Measurements from ENCODE around the gene RALA. TPM values are rescaled to one million over a fixed set of nuclear protein-coding genes. Genes with fewer than 3 reads are reported as not detected.
"Not testable (repeated sequence)": the region's sequence is repeated elsewhere in the genome, so short reads cannot be mapped to it uniquely, and the experiment has no call there.

The RALA gene
- total RNA-seq, 2 experiments from 2014 or later: 31.9 to 32.4 TPM

- peaks cover 30% of the 10 kb centered on the region for H3K36me3 Mint-ChIP-seq
- DNase-seq (no peak), ATAC-seq (ENCODE audit: low read depth) (no peak)
- H3K4me1 Mint-ChIP-seq: peaks cover 2% of the 10 kb centered on the region
- POLR2A ChIA-PET: no interaction called here
- H3K27me3 Mint-ChIP-seq: no peaks in the 10 kb centered on the region
- no peak overlapping the region for H3K4me3 Mint-ChIP-seq
- no peak overlapping the region for H3K27ac Mint-ChIP-seq
- peaks cover 8% of the 10 kb centered on the region for H3K9me3 Mint-ChIP-seq
These were observed 44.1 kb downstream of the RALA start for GRCh38 chr7:39667341-39667923.

DNA sequence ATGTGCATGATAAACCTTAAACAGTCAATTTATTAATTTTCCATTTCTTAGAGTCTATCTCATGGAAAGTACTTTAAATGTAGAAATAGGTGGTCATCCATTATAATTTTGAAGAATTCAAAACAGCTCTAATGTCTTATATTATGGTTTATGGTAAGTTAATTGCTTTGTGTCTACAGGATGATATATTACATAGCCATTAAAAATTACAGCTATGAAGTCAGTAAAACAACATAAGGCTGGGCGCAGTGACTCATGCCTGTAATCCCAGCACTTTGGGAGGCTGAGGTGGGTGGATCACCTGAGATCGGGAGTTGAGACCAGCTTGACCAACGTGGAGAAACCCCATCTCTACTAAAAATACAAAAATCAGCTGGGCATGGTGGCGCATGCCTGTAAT lies 44.9 kb downstream of the RALA start:
- H3K4me1 Mint-ChIP-seq; H3K4me3 Mint-ChIP-seq; DNase-seq; ATAC-seq (ENCODE audit: low read depth); POLR2A ChIA-PET; H3K9me3 Mint-ChIP-seq; H3K27ac Mint-ChIP-seq; H3K27me3 Mint-ChIP-seq: not testable (repeated sequence)
- H3K36me3 Mint-ChIP-seq: peaks cover 24% of the 10 kb centered on the region

DNA sequence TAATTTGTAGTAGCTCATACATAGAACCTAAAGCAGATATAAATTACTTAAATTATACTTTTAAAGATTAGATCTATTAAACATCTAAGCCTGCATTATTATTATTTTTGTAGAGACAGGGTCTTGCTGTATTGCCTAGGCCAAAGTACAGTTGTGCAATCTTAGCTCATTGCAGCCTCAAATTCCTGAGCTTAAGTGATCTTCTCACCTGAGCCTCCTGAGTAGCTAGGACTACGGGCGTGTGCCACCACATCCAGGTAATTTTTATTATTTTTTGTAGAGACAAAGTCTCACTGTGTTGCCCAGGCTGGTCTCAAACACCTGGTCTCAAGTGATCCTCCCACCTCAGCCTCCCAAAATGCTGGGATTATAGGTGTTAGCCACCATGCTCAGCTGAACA lies 46.7 kb downstream of the RALA start:
- DNase-seq (no peak), ATAC-seq (ENCODE audit: low read depth) (no peak)
- Mint-ChIP-seq H3K36me3 (peaks cover 13% of the 10 kb centered on the region), H3K4me3 (no peak overlapping the region), H3K27ac (no peak overlapping the region), H3K9me3 (peaks cover under 1% of the 10 kb centered on the region), H3K4me1 (peaks cover 2% of the 10 kb centered on the region), H3K27me3 (no peaks in the 10 kb centered on the region)
- POLR2A ChIA-PET: no interaction called here

- peaks cover 18% of the 10 kb centered on the region for H3K36me3 Mint-ChIP-seq
- POLR2A ChIA-PET: no interaction called here
- no peak overlapping the region for H3K27ac Mint-ChIP-seq
- H3K4me3 Mint-ChIP-seq: no peak overlapping the region
- ATAC-seq (ENCODE audit: low read depth) (no peak), DNase-seq (no peak)
- no peaks in the 10 kb centered on the region for H3K27me3 Mint-ChIP-seq
- H3K9me3 Mint-ChIP-seq: peaks cover 3% of the 10 kb centered on the region
- peaks cover 2% of the 10 kb centered on the region for H3K4me1 Mint-ChIP-seq
These were observed 47.6 kb downstream of the RALA start for GRCh38 chr7:39670934-39671333.

GRCh38 chr7:39672176-39672575 lies 48.8 kb downstream of the RALA start:
- POLR2A ChIA-PET: no interaction called here
- Mint-ChIP-seq H3K4me3 (no peak overlapping the region), H3K27ac (no peak overlapping the region), H3K4me1 (no peaks in the 10 kb centered on the region), H3K9me3 (peaks cover 6% of the 10 kb centered on the region), H3K36me3 (peaks cover 23% of the 10 kb centered on the region), H3K27me3 (no peaks in the 10 kb centered on the region)
- no peak for ATAC-seq (ENCODE audit: low read depth)
- DNase-seq: no peak

GRCh38 chr7:39673868-39674267 lies 50.5 kb downstream of the RALA start:
- ATAC-seq (ENCODE audit: low read depth) (no peak), DNase-seq (no peak)
- Mint-ChIP-seq H3K4me1 (no peaks in the 10 kb centered on the region), H3K27me3 (no peaks in the 10 kb centered on the region), H3K9me3 (peaks cover 6% of the 10 kb centered on the region), H3K36me3 (peaks cover 20% of the 10 kb centered on the region), H3K27ac (no peak overlapping the region), H3K4me3 (no peak overlapping the region)
- POLR2A ChIA-PET: no interaction called here

DNA sequence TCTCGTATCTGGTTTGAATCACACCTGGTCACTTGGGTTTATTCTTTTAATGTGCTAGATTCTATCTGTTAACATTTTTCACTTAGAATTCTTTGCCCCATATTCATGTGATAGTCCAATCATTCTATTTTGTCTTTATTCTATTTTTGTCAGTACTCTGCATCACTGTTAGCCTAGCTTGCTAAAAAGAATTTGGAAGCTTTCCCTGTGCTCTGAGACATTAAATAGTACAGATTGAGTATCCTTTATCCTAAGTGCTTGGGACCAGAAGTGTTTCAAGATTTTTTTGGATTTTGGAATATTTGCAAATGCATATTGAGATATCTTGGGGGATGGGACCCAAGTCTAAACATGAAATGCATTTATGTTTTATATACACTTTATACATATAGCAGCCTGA lies 51.0 kb downstream of the RALA start:
- POLR2A ChIA-PET: interaction anchor here (0.6 kb wide), 2 partner anchors 8 to 52 kb away, joined by 3 to 5 read pairs; no protein-coding TSS in a partner anchor
- Mint-ChIP-seq H3K36me3 (peaks cover 18% of the 10 kb centered on the region), H3K27me3 (no peaks in the 10 kb centered on the region), H3K27ac (no peak overlapping the region), H3K4me3 (no peak overlapping the region), H3K4me1 (no peaks in the 10 kb centered on the region), H3K9me3 (peaks cover 6% of the 10 kb centered on the region)
- DNase-seq (no peak), ATAC-seq (ENCODE audit: low read depth) (no peak)

DNA sequence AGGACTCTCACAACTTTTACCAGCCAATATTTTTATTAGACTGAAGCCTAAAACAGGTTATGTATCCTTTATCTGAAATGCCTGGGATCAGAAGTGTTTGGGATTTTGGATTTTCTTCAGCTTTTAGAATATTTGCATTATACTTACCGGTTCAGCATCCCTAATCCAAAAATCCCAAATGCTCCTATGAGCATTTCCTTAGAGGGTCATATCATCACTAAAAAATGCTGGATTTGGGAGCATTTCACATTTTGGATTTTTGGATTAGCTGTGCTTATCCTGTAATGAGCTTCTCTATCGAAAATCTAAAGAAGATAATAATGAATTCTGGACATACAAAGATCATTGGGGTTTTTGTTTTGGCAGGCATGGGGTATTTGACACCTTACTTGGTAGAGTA lies 53.0 kb downstream of the RALA start:
- H3K27me3 Mint-ChIP-seq: no peaks in the 10 kb centered on the region
- no peak for ATAC-seq (ENCODE audit: low read depth)
- H3K9me3 Mint-ChIP-seq: peaks cover 6% of the 10 kb centered on the region
- no peak for DNase-seq
- POLR2A ChIA-PET: no interaction called here
- no peak overlapping the region for H3K27ac Mint-ChIP-seq
- H3K36me3 Mint-ChIP-seq: peaks cover 22% of the 10 kb centered on the region
- no peak overlapping the region for H3K4me3 Mint-ChIP-seq
- H3K4me1 Mint-ChIP-seq: peaks cover under 1% of the 10 kb centered on the region

- Mint-ChIP-seq H3K36me3 (peaks cover 26% of the 10 kb centered on the region), H3K9me3 (peaks cover 6% of the 10 kb centered on the region), H3K27me3 (no peaks in the 10 kb centered on the region), H3K4me1 (peaks cover 7% of the 10 kb centered on the region), H3K27ac (no peak overlapping the region), H3K4me3 (no peak overlapping the region)
- DNase-seq: no peak
- POLR2A ChIA-PET: no interaction called here
- ATAC-seq (ENCODE audit: low read depth): no peak
These were observed 55.7 kb downstream of the RALA start for GRCh38 chr7:39678930-39679709.

- not testable (repeated sequence) for H3K27ac Mint-ChIP-seq, DNase-seq, H3K4me1 Mint-ChIP-seq
These were observed 56.5 kb downstream of the RALA start for GRCh38 chr7:39679874-39680273.

DNA sequence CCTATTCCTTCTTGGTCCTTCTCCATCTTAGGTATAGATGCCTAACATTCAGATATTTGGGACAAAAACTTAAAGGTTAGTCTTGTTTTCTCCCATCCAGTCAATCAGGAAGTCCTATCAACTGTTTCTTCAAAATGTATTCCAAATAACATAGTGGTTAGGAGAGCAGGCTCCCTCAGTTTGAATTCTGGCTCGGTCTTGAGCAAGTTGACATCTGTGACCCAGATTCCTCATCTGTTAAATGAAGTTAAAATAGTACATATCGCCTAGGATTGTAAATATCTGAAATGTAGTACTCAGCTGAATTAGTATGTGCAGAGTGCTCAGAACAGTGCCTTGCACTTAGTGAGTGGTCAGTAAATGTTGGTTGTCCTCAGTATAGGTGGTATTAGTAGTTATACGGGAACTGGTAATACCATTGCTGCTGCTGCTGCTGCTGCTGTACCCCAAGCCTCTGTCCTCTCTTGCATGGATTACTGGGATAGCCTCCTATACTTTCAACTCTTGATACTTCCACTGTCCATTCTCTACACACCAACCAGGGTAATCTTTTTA lies 58.6 kb downstream of the RALA start:
- H3K36me3 Mint-ChIP-seq: peaks cover 18% of the 10 kb centered on the region
- peaks cover under 1% of the 10 kb centered on the region for H3K9me3 Mint-ChIP-seq
- DNase-seq (no peak), ATAC-seq (ENCODE audit: low read depth) (no peak)
- POLR2A ChIA-PET: no interaction called here
- H3K27me3 Mint-ChIP-seq: no peaks in the 10 kb centered on the region
- H3K27ac Mint-ChIP-seq: no peak overlapping the region
- no peak overlapping the region for H3K4me3 Mint-ChIP-seq
- peaks cover 7% of the 10 kb centered on the region for H3K4me1 Mint-ChIP-seq

More at GRCh38 chr7:39679874-39680273, 56.5 kb downstream of the RALA start:
- H3K9me3 Mint-ChIP-seq; ATAC-seq (ENCODE audit: low read depth); H3K27me3 Mint-ChIP-seq; H3K4me3 Mint-ChIP-seq; POLR2A ChIA-PET: not testable (repeated sequence)
- H3K36me3 Mint-ChIP-seq: peaks cover 26% of the 10 kb centered on the region

DNA sequence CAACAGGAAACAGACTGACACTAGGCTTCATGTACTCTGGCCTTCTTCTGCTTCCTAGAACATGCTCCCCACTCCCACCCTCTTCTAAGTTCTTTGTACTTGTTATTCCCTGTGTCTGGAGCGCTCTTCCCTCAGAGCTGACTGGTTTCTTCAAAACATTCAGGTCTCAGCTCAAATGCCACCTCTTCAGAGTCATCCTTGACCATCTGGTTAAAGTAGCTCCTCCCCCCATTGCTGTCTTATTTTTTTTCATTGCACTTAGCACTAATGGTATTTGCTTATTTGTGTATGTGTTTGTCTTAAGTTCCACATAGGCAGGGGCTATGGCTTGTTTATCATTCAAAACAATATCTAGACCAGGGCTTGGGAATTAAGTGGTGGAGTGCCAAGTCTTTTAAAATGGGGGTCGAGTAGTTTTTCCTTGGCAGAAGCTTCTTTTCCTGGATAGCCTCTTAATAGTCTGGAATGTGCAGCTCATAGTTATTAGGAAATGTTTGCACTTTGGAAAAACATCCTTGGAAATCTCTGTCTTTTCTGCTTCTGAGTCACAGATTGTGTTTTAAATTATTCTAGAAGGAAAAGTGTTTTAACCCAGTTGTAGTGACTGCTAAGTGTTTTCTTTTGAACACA lies 60.0 kb downstream of the RALA start:
- Mint-ChIP-seq H3K27ac (peak overlapping the region; percentile 19), H3K36me3 (peaks cover 21% of the 10 kb centered on the region), H3K27me3 (no peaks in the 10 kb centered on the region), H3K4me1 (peaks cover 7% of the 10 kb centered on the region), H3K9me3 (no peaks in the 10 kb centered on the region), H3K4me3 (no peak overlapping the region)
- POLR2A ChIA-PET: no interaction called here
- ATAC-seq (ENCODE audit: low read depth): no peak
- no peak for DNase-seq

GRCh38 chr7:39686261-39686924 lies 63.0 kb downstream of the RALA start:
- peaks cover 24% of the 10 kb centered on the region for H3K36me3 Mint-ChIP-seq
- POLR2A ChIA-PET: no interaction called here
- ATAC-seq (ENCODE audit: low read depth): no peak
- H3K27me3 Mint-ChIP-seq: no peaks in the 10 kb centered on the region
- no peaks in the 10 kb centered on the region for H3K9me3 Mint-ChIP-seq
- no peak overlapping the region for H3K4me3 Mint-ChIP-seq
- DNase-seq: no peak
- H3K4me1 Mint-ChIP-seq: peaks cover 8% of the 10 kb centered on the region
- H3K27ac Mint-ChIP-seq: no peak overlapping the region

Measured in activated naive CD8-positive, alpha-beta T cell treated with anti-CD3 and anti-CD28 coated beads, Interleukin-2, amount 10 ng/mL, durations not matched to agents 7 days and 5 days (primary cell).